Head of caudate nucleus (tissue), 42 donors: ENCODE results near the gene AADAC.
A peak's percentile ranks its signal among the peaks of the same experiment; 100 is the strongest.
"Not testable (repeated sequence)": the region's sequence is repeated elsewhere in the genome, so short reads cannot be mapped to it uniquely, and the experiment has no call there.

ENCODE experiments used
- DNase-seq, 42 donors: peaks; one replicate each; pipeline versions ENCODE4 v3.0.0 to v3.0.0-alpha.2; 2020 to 2021; ENCODE audit warnings: mixed read lengths in 7 of 42
- intact Hi-C: fragments of 100-400 bp; cut with DNase I; formaldehyde crosslinking; loops from one replicate; pipeline ENCODE4 v1.15.0; 2022

AADAC gene

GRCh38 chr3:151794080-151794479 lies 19.8 kb upstream of the AADAC start:
- DNase-seq, result no peak
- intact Hi-C loops, result no loop called here

- intact Hi-C loops, result no loop called here
- no peak for DNase-seq
These were observed 18.6 kb upstream of the AADAC start for GRCh38 chr3:151795276-151795675.

- intact Hi-C loops, result no loop called here
- DNase-seq, result no peak
These were observed 17.7 kb upstream of the AADAC start for GRCh38 chr3:151796105-151796680.

GRCh38 chr3:151798466-151798865 lies 15.4 kb upstream of the AADAC start:
- no peak for DNase-seq
- intact Hi-C loops, result no loop called here

GRCh38 chr3:151800431-151800830 lies 13.5 kb upstream of the AADAC start:
- intact Hi-C loops, result no loop called here
- no peak for DNase-seq

- intact Hi-C loops, result no loop called here
- no peak for DNase-seq
These were observed 9.6 kb upstream of the AADAC start for GRCh38 chr3:151804267-151804666.

- intact Hi-C loops, result no loop called here
These were observed 7.1 kb upstream of the AADAC start for GRCh38 chr3:151806838-151807237.

GRCh38 chr3:151808926-151809325 lies 5.0 kb upstream of the AADAC start:
- intact Hi-C loops, DNase-seq: not testable (repeated sequence)

More at GRCh38 chr3:151806838-151807237, 7.1 kb upstream of the AADAC start:
- no peak for DNase-seq

GRCh38 chr3:151811474-151811873 lies 2.4 kb upstream of the AADAC start:
- DNase-seq, result no peak
- intact Hi-C loops, result no loop called here

- DNase-seq, result no peak
- intact Hi-C loops, result no loop called here
These were observed 672 bp downstream of the AADAC start for GRCh38 chr3:151814588-151814987.

GRCh38 chr3:151816091-151816604 lies 2.2 kb downstream of the AADAC start:
- intact Hi-C loops, result no loop called here
- peak in 33 of 42 donors; percentile 9 to 84 (median 42) for DNase-seq

- DNase-seq, result no peak
- intact Hi-C loops, result no loop called here
These were observed 3.6 kb downstream of the AADAC start for GRCh38 chr3:151817473-151817872.

- DNase-seq, result no peak
- intact Hi-C loops, result no loop called here
These were observed 4.4 kb downstream of the AADAC start for GRCh38 chr3:151818361-151818760.

- DNase-seq, result no peak
- intact Hi-C loops, result no loop called here
These were observed 6.0 kb downstream of the AADAC start for GRCh38 chr3:151819910-151820309.

GRCh38 chr3:151827816-151828215 lies 13.9 kb downstream of the AADAC start:
- intact Hi-C loops, result no loop called here
- no peak for DNase-seq

- no peak for DNase-seq
- intact Hi-C loops, result no loop called here
These were observed 22.0 kb downstream of the AADAC start for GRCh38 chr3:151835751-151836525.

GRCh38 chr3:151837057-151837456 lies 23.1 kb downstream of the AADAC start:
- peak in 1 of 42 donors; percentile 3 for DNase-seq
- intact Hi-C loops, result no loop called here

- intact Hi-C loops, result no loop called here
- peak in 38 of 42 donors; percentile 8 to 85 (median 56) for DNase-seq
These were observed 24.8 kb downstream of the AADAC start for GRCh38 chr3:151838574-151839312.

GRCh38 chr3:151839313-151839631 lies 25.4 kb downstream of the AADAC start:
- no peak for DNase-seq
- intact Hi-C loops, result no loop called here

GRCh38 chr3:151841801-151842200 lies 27.9 kb downstream of the AADAC start:
- no peak for DNase-seq
- intact Hi-C loops, result loop anchor here (5.0 kb wide), 1 partner anchor 404 kb away; no protein-coding TSS in a partner anchor
